K562 treated with DMSO at 1 percent for 4 hours (cell line): Measurements from ENCODE around the gene CAMK1. TPM values are rescaled to one million over a fixed set of nuclear protein-coding genes. Genes with fewer than 3 reads are reported as not detected.

ENCODE experiments used
- total RNA-seq: library from RNA; unstranded; fragments of 300-600 nt; gene quantifications from 2 replicates; pipeline ENCODE4 v1.2.3, GENCODE V29; 2022; ENCODE audit not compliant: insufficient read depth

The CAMK1 gene
- total RNA-seq = 16.1 and 20.6 TPM in 2 replicates

GRCh38 chr3:9769426-9770275 is at the start of gene CAMK1:
CAMK1 (minus strand) TSS chr3:9769947; CDS start chr3:9767749, 2,198 bp downstream.

GRCh38 chr3:9809615-9810432 is 40.1 kb upstream of the CAMK1 start, which contains the start of gene TTLL3:
TTLL3 (plus strand) TSS chr3:9810262; CDS start chr3:9810662, 400 bp downstream.

GRCh38 chr3:9792405-9793160 is 22.8 kb upstream of the CAMK1 start, which contains the start of the genes ARPC4 and TADA3:
ARPC4 (plus strand) TSS chr3:9793082; CDS start chr3:9793122, 40 bp downstream.
TADA3 (minus strand) TSS chr3:9792473; CDS start chr3:9791466, 1,007 bp downstream.

GRCh38 chr3:9749645-9750555 is 19.8 kb downstream of the CAMK1 start, which contains the start of gene OGG1:
OGG1 (plus strand) TSS chr3:9749952; CDS start chr3:9750287, 335 bp downstream.

GRCh38 chr3:9731206-9732079 is 38.3 kb downstream of the CAMK1 start, which contains the start of gene BRPF1:
BRPF1 (plus strand) TSS chr3:9731735; CDS start chr3:9734141, 2,406 bp downstream.

Other genes with a start within 250 kb of the CAMK1 start
- not detected in 2 replicates for gene LHFPL4, start 216.1 kb downstream of the CAMK1 start, total RNA-seq
- 63.5 and 69.5 TPM in 2 replicates for gene MTMR14, start 120.4 kb downstream of the CAMK1 start, total RNA-seq
- gene CPNE9, start 66.1 kb downstream of the CAMK1 start, total RNA-seq = not detected in 2 replicates
- gene BRPF1, start 38.2 kb downstream of the CAMK1 start, total RNA-seq = 19.5 and 29.7 TPM in 2 replicates
- 20.9 and 24.2 TPM in 2 replicates for gene OGG1, start 20.0 kb downstream of the CAMK1 start, total RNA-seq
- gene TADA3, start 22.5 kb upstream of the CAMK1 start, total RNA-seq = 121 and 126 TPM in 2 replicates
- gene ARPC4, start 23.1 kb upstream of the CAMK1 start, total RNA-seq = 31.4 and 43.3 TPM in 2 replicates
- 36.4 and 73.2 TPM in 2 replicates for gene TTLL3, start 40.3 kb upstream of the CAMK1 start, total RNA-seq
- 58.7 and 68.6 TPM in 2 replicates for gene RPUSD3, start 74.1 kb upstream of the CAMK1 start, total RNA-seq
- gene CIDEC, start 110.3 kb upstream of the CAMK1 start, total RNA-seq = not detected in 2 replicates
- gene JAGN1, start 120.7 kb upstream of the CAMK1 start, total RNA-seq = 45.5 and 55.9 TPM in 2 replicates
- gene IL17RE, start 132.9 kb upstream of the CAMK1 start, total RNA-seq = 0.47 and 0.73 TPM in 2 replicates
- 25.2 and 30.3 TPM in 2 replicates for gene IL17RC, start 147.2 kb upstream of the CAMK1 start, total RNA-seq
- gene CRELD1, start 163.9 kb upstream of the CAMK1 start, total RNA-seq = 14.9 and 18.3 TPM in 2 replicates
- gene PRRT3, start 182.5 kb upstream of the CAMK1 start, total RNA-seq = 2.0 and 2.2 TPM in 2 replicates
- gene EMC3, start 216.9 kb upstream of the CAMK1 start, total RNA-seq = 35.7 and 39.9 TPM in 2 replicates